MCF 10A (cell line): ENCODE results near the gene TNC. TPM values are rescaled to one million over a fixed set of nuclear protein-coding genes. Genes with fewer than 3 reads are reported as not detected.

ENCODE experiments used
- BruUV-seq: library from RNA; stranded (reverse); fragments of 400-500 nt; replicated peaks from 2 replicates; lab custom pipeline; 2021; lab: Mats Ljungman, UMichigan
- CTCF ChIA-PET: fragments of 300-600 bp; sonication (Branson Sonifier 250); formaldehyde crosslinking; extraction: SDS; loops from one replicate; lab custom pipeline; 2021; ENCODE audit warnings: antibody characterized with exemption, inconsistent platforms; lab: Yijun Ruan, JAX
- POLR2A ChIA-PET: fragments of 300-600, 350-650 bp; sonication (Branson Sonifier 250); formaldehyde crosslinking; extraction: SDS; loops from one replicate; lab custom pipeline; 2020; ENCODE audit warnings: antibody characterized with exemption, inconsistent platforms; lab: Yijun Ruan, JAX
- DNase-seq: peaks from one replicate; pipeline ENCODE4 v3.0.0-alpha.2; 2018; ENCODE audit not compliant: unreplicated experiment
- H3K27ac Mint-ChIP-seq: one replicate; pipeline ENCODE4 v1.8.0; 2022; ENCODE audit warnings: mild to moderate bottlenecking, low read depth, mixed read lengths; ENCODE audit not compliant: unreplicated experiment
- H3K27me3 Mint-ChIP-seq: one replicate; pipeline ENCODE4 v1.8.0; 2022; ENCODE audit warnings: mixed read lengths; ENCODE audit not compliant: insufficient read depth, unreplicated experiment
- H3K36me3 Mint-ChIP-seq: one replicate; pipeline ENCODE4 v1.8.0; 2022; ENCODE audit warnings: mild to moderate bottlenecking, moderate library complexity, mixed read lengths; ENCODE audit not compliant: insufficient read depth, unreplicated experiment
- H3K4me1 Mint-ChIP-seq: one replicate; pipeline ENCODE4 v1.8.0; 2022; ENCODE audit warnings: mixed read lengths; ENCODE audit not compliant: insufficient read depth, unreplicated experiment
- H3K4me3 Mint-ChIP-seq: one replicate; pipeline ENCODE4 v1.8.0; 2022; ENCODE audit warnings: mild to moderate bottlenecking, moderate library complexity, mixed read lengths; ENCODE audit not compliant: unreplicated experiment
- H3K9me3 Mint-ChIP-seq: one replicate; pipeline ENCODE4 v1.8.0; 2022; ENCODE audit warnings: mixed read lengths; ENCODE audit not compliant: unreplicated experiment
- intact Hi-C: fragments of 100-400 bp; cut with micrococcal nuclease; formaldehyde crosslinking; loops from 2 replicates; pipeline ENCODE4 v1.14.1; 2022
- total RNA-seq: library from RNA; stranded (reverse); gene quantifications from 2 replicates; pipeline ENCODE4 v1.2.3, GENCODE V29; 2022
- TF ChIP-seq, protein P1 (sequence below): fragments of 200-600 bp; IDR thresholded peaks from one replicate; pipeline ENCODE4 v1.8.0; 2022; ENCODE audit warnings: antibody characterized with exemption, mild to moderate bottlenecking; ENCODE audit not compliant: unreplicated experiment

The TNC gene
- total RNA-seq, 1 experiment from 2014 or later: 49.8 TPM

DNA sequence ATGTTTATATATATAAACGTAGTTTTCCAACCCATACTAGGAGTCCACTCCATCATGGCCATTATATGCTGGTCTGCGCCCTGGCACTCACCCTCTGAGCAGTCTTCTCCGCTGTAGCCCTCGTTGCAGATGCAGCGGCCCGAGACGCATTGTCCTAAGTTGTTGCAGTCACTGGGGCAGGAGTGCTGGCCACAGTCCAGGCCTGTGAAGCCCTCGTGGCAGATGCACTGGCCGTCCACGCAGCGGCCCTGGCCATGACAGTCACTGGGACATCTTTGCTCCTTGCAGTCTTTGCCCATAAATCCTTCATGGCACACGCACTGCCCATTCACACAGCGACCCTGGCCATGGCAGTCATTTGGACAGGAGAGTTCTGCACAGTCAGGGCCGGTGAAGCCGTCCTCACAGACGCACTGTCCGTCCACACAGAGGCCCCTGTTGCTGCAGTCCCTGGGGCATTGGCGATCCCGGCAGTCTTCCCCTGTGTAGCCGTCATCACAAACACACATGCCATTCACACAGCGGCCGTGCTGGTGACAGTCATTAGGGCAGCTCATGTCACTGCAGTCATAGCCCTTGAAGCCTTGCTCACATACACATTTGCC lies 32.1 kb downstream of the TNC start:
- no TSS peak for BruUV-seq
- intact Hi-C loops: no loop called here
- Mint-ChIP-seq H3K36me3 (peaks cover 7% of the 10 kb centered on the region), H3K9me3 (no peaks in the 10 kb centered on the region), H3K4me3 (no peak overlapping the region), H3K27me3 (no peaks in the 10 kb centered on the region), H3K27ac (no peak overlapping the region), H3K4me1 (no peaks in the 10 kb centered on the region)
- ChIA-PET POLR2A (interaction anchor here (1.2 kb wide), 1 partner anchor 10 kb away, joined by 3 read pairs; no protein-coding TSS in a partner anchor), CTCF (no interaction called here)
- TF ChIP-seq, protein P1, sequence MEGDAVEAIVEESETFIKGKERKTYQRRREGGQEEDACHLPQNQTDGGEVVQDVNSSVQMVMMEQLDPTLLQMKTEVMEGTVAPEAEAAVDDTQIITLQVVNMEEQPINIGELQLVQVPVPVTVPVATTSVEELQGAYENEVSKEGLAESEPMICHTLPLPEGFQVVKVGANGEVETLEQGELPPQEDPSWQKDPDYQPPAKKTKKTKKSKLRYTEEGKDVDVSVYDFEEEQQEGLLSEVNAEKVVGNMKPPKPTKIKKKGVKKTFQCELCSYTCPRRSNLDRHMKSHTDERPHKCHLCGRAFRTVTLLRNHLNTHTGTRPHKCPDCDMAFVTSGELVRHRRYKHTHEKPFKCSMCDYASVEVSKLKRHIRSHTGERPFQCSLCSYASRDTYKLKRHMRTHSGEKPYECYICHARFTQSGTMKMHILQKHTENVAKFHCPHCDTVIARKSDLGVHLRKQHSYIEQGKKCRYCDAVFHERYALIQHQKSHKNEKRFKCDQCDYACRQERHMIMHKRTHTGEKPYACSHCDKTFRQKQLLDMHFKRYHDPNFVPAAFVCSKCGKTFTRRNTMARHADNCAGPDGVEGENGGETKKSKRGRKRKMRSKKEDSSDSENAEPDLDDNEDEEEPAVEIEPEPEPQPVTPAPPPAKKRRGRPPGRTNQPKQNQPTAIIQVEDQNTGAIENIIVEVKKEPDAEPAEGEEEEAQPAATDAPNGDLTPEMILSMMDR: no peak
- no peak for DNase-seq

DNA sequence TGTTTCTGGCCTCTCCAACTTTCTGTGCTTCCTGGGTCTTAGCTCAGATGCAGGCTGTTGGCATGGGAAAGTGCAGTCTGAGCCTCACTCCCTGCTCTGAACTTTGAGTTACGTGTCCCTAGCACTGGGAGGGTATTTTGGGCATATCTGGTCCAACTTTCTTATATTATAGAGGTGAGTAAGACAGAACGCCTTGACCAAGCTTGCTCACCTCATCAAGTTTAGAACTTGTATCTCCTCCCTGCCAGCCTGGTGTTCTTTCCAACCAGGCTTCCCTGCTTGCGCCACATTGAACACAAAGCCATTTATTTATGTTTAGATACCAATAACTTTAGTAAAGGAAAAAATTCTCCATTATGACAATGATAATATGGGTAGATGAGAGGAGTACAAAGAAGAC lies 33.2 kb downstream of the TNC start:
- no TSS peak for BruUV-seq
- Mint-ChIP-seq H3K4me3 (no peak overlapping the region), H3K36me3 (peaks cover 10% of the 10 kb centered on the region), H3K4me1 (no peaks in the 10 kb centered on the region), H3K27me3 (no peaks in the 10 kb centered on the region), H3K9me3 (no peaks in the 10 kb centered on the region), H3K27ac (no peak overlapping the region)
- TF ChIP-seq, protein P1: no peak
- ChIA-PET POLR2A (interaction anchor here (1.2 kb wide), 1 partner anchor 11 kb away, joined by 3 read pairs; no protein-coding TSS in a partner anchor), CTCF (interaction anchor here (0.6 to 0.7 kb wide), 3 partner anchors 162 to 1288 kb away, joined by 3 to 4 read pairs (median 3); no protein-coding TSS in a partner anchor)
- no peak for DNase-seq
- intact Hi-C loops: no loop called here

DNA sequence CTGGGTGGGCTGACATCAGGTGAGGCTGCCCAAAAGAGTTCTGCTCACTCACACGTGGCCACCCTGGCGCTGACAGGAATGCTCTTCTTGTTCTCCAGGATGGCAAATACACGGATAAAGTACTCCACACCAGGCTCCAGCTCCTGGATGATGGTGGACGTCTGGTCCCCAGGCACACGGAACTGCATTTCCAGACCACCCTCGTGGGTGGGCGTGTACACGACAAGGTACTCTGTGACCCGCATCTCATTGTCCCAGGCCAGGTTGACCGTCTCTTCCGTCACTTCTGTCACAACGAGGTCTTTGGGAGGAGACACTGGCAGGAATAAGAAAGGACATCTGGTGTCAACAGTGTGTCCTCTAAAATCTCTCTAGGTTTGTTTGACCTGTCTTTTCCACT lies 33.8 kb downstream of the TNC start:
- no peaks in the 10 kb centered on the region for H3K27me3 Mint-ChIP-seq
- POLR2A ChIA-PET: interaction anchor here (0.6 kb wide), 1 partner anchor 24 kb away, joined by 3 read pairs; no protein-coding TSS in a partner anchor
- H3K9me3 Mint-ChIP-seq: no peaks in the 10 kb centered on the region
- intact Hi-C loops: no loop called here
- DNase-seq: no peak
- no peak overlapping the region for H3K27ac Mint-ChIP-seq
- BruUV-seq: no TSS peak
- H3K4me1 Mint-ChIP-seq: no peaks in the 10 kb centered on the region
- TF ChIP-seq, protein P1: no peak
- CTCF ChIA-PET: interaction anchor here (0.6 kb wide), 1 partner anchor 404 kb away, joined by 4 read pairs; no protein-coding TSS in a partner anchor
- H3K4me3 Mint-ChIP-seq: no peak overlapping the region
- H3K36me3 Mint-ChIP-seq: peaks cover 11% of the 10 kb centered on the region

GRCh38 chr9:115080242-115080641 lies 37.7 kb downstream of the TNC start:
- Mint-ChIP-seq H3K9me3 (no peaks in the 10 kb centered on the region), H3K27ac (no peak overlapping the region), H3K4me1 (no peaks in the 10 kb centered on the region), H3K36me3 (peaks cover 10% of the 10 kb centered on the region), H3K27me3 (no peaks in the 10 kb centered on the region), H3K4me3 (no peak overlapping the region)
- TF ChIP-seq, protein P1: no peak
- BruUV-seq: no TSS peak
- CTCF ChIA-PET: no interaction called here
- POLR2A ChIA-PET: no interaction called here
- DNase-seq: no peak
- intact Hi-C loops: no loop called here
